Dermis lymphatic vessel endothelial cell (primary cell): Measurements from ENCODE around the gene OCRL. TPM values are rescaled to one million over a fixed set of nuclear protein-coding genes. Genes with fewer than 3 reads are reported as not detected.

ENCODE experiments used
- total RNA-seq: library from RNA; depleted of rRNA; stranded (reverse); fragments of >200 nt; gene quantifications from 2 replicates; pipeline ENCODE4 v1.2.1, GENCODE V29; 2014

Gene OCRL
- 12.0 and 13.8 TPM in 2 replicates for total RNA-seq

DNA sequence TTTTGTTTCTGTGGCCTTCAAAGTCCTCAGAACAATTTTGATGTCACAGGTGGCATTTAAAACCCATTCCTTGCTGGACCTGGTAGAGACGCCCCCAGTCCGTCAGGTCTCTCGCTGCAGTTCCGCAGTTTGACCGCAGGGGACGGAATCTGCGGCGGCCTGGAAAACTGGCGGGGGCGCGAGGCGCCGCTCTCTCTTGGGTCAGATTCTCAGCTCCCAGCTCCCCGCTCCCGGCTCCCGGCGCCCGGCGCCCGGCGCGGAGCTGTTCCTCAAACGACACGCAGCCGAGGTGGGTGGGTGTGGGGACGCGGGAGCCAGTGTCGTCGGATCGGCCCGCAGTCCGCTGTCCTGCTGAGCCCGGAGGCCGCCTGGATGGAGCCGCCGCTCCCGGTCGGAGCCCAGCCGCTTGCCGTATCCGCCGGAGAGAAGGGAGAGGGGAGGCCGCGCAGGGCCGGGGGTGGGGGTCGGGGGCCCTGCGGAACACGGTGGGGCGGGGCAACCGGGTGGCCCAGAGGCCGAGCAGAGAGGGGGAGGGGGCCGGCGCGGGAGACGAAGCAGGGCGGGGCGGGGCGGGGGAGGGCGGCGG is at the start of gene OCRL:
Gene OCRL (plus strand): TSS at position 192 of the 586 bp plus-strand sequence. CDS start 181 bp downstream, at position 373.

DNA sequence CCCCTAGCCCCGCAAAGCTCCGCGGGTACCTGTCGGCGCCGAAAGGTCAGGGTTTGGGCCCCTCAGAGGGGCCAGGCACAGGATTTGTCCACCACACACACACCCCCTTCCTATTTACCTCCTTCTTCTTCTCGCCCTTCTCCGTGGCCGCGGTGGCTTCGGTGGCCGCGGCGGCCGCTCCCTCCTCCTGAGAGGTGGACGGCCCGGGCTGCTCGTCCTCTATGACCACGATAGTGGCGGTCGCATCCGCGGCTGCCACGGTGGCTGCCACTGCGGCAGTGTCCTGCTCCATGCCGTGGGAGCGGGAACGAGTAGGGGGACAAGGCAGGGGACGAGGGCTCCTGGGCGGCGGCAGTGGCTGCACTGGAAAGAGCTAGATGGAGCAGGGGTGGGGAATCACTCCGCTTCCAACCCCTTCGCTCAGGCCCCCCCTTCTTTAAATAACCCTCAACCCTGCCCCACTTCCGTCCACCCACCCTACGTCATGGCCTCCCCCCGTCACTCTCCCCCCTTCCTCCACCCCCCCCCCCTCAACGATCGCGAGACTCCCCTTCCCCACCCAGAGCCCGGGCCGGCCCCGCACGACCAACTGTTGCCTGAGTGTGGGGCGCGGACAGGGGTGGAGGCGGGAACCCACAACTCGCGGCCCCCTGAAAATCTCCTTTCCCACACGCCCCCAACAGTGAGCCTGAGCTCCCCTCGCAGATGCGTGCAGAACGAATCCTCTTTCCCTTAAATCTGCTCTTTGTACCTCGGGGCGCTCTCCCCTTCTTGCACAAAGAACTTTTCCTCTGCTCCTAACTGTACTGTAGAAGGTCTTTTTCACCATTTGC is 16.8 kb upstream of the OCRL start, which contains the start of gene SMARCA1:
Gene SMARCA1 (minus strand): TSS at position 412 of the 833 bp plus-strand sequence. CDS start 120 bp downstream, at position 292.

Other genes starting within 250 kb of the OCRL start
- gene SMARCA1, start 16.8 kb upstream of the OCRL start, total RNA-seq = 19.7 and 23.0 TPM in 2 replicates
- 3.0 and 3.4 TPM in 2 replicates for gene APLN, start 114.7 kb downstream of the OCRL start, total RNA-seq
- not detected in 2 replicates for gene XPNPEP2, start 198.7 kb downstream of the OCRL start, total RNA-seq
- gene SASH3, start 239.7 kb downstream of the OCRL start, total RNA-seq = not detected in 2 replicates